Daoy (cell line): ENCODE data around the gene HHAT. TPM values are rescaled to one million over a fixed set of nuclear protein-coding genes. Genes with fewer than 3 reads are reported as not detected.

ENCODE experiments used
- DNase-seq: peaks from one replicate; pipeline ENCODE4 v3.0.0-alpha.2; 2015; ENCODE audit warnings: low read depth
- total RNA-seq: library from RNA; depleted of rRNA; stranded (reverse); fragments of >200 nt; shearing (Covaris generic); gene quantifications from 2 replicates; pipeline ENCODE4 v1.2.3, GENCODE V29; 2014

The HHAT gene
- total RNA-seq, 1 experiment from 2014 or later = 4.4 TPM

- DNase-seq = peak; percentile 93
These were observed 268.9 kb downstream of the HHAT start for GRCh38 chr1:210597555-210598134.

GRCh38 chr1:210598135-210598652 is 269.5 kb downstream of the HHAT start:
- peak; percentile 95 for DNase-seq

- peak; percentile 24 for DNase-seq
These were observed 271.9 kb downstream of the HHAT start for GRCh38 chr1:210600421-210601159.

GRCh38 chr1:210603123-210603522 is 274.4 kb downstream of the HHAT start:
- DNase-seq = no peak

GRCh38 chr1:210605099-210605498 is 276.4 kb downstream of the HHAT start:
- DNase-seq = no peak

GRCh38 chr1:210607361-210607760 is 278.7 kb downstream of the HHAT start:
- DNase-seq = no peak

- no peak for DNase-seq
These were observed 280.1 kb downstream of the HHAT start for GRCh38 chr1:210608767-210609166.

- DNase-seq = no peak
These were observed 287.7 kb downstream of the HHAT start for GRCh38 chr1:210616356-210616755.

GRCh38 chr1:210617293-210617692 is 288.6 kb downstream of the HHAT start:
- no peak for DNase-seq

- no peak for DNase-seq
These were observed 289.7 kb downstream of the HHAT start for GRCh38 chr1:210618369-210618768.

- no peak for DNase-seq
These were observed 292.3 kb downstream of the HHAT start for GRCh38 chr1:210620867-210621488.

- no peak for DNase-seq
These were observed 293.0 kb downstream of the HHAT start for GRCh38 chr1:210621712-210622111.

- DNase-seq = no peak
These were observed 296.0 kb downstream of the HHAT start for GRCh38 chr1:210624722-210625121.

GRCh38 chr1:210625715-210626114 is 297.0 kb downstream of the HHAT start:
- no peak for DNase-seq

- no peak for DNase-seq
These were observed 297.6 kb downstream of the HHAT start for GRCh38 chr1:210626341-210626740.

GRCh38 chr1:210627755-210628154 is 299.1 kb downstream of the HHAT start:
- no peak for DNase-seq

GRCh38 chr1:210629276-210629675 is 300.6 kb downstream of the HHAT start:
- DNase-seq = no peak

- no peak for DNase-seq
These were observed 302.7 kb downstream of the HHAT start for GRCh38 chr1:210631399-210631798.

GRCh38 chr1:210633140-210633539 is 304.4 kb downstream of the HHAT start:
- DNase-seq = no peak

- no peak for DNase-seq
These were observed 304.9 kb downstream of the HHAT start for GRCh38 chr1:210633636-210634035.

- DNase-seq = no peak
These were observed 306.4 kb downstream of the HHAT start for GRCh38 chr1:210635108-210635507.

GRCh38 chr1:210641582-210641981 is 312.9 kb downstream of the HHAT start:
- no peak for DNase-seq
